Uterus (tissue), 4 donors: ENCODE measurements around the gene ZFAND3. TPM values are rescaled to one million over a fixed set of nuclear protein-coding genes. Genes with fewer than 3 reads are reported as not detected.

ENCODE experiments used
- DNase-seq, 2 donors: peaks; one replicate each; pipeline ENCODE4 v3.0.0-alpha.2; 2019 to 2020
- H3K27ac ChIP-seq, 2 donors: fragments of 200-600 bp; sonication (generic); 1 replicate in 1 of 2; 2 replicates in 1 of 2; pipeline ENCODE4 v1.5.1; 2016 to 2018
- H3K27me3 ChIP-seq, 2 donors: fragments of 200-600 bp; sonication (generic); one replicate each; pipeline ENCODE4 v1.5.1; 2018 to 2019; ENCODE audit warnings: control low read depth in 1 of 2
- H3K36me3 ChIP-seq, 2 donors: fragments of 200-600 bp; sonication (generic); one replicate each; pipeline ENCODE4 v1.5.1; 2019; ENCODE audit warnings: control low read depth in 1 of 2
- H3K4me1 ChIP-seq, 2 donors: fragments of 200-600 bp; sonication (generic); one replicate each; pipeline ENCODE4 v1.5.1; 2018 to 2019; ENCODE audit warnings: control low read depth in 1 of 2
- H3K4me3 ChIP-seq, 2 donors: fragments of 200-600 bp; sonication (generic); 1 replicate in 1 of 2; 2 replicates in 1 of 2; pipeline ENCODE4 v1.5.1; 2018 to 2019; ENCODE audit warnings: mild to moderate bottlenecking in 1 of 2
- H3K9me3 ChIP-seq, 2 donors: fragments of 200-600 bp; sonication (generic); one replicate each; pipeline ENCODE4 v1.5.1; 2019; ENCODE audit warnings: control low read depth in 1 of 2
- CTCF ChIP-seq, 4 experiments: fragments of 200-600 bp in 2 of 4; fragments of 450-650 bp in 2 of 4; sonication (generic) in 2 of 4; IDR thresholded peaks; one replicate each; pipeline ENCODE4 v1.5.1; 2016 to 2019; ENCODE audit warnings: antibody characterized with exemption in 4 of 4, mild to moderate bottlenecking in 2 of 4, moderate library complexity in 1 of 4
- POLR2A ChIP-seq, 2 donors: fragments of 450-650 bp; IDR thresholded peaks; one replicate each; pipeline ENCODE4 v1.6.1; 2016; ENCODE audit warnings: antibody characterized with exemption in 2 of 2, mild to moderate bottlenecking in 1 of 2, moderate library complexity in 1 of 2
- intact Hi-C: fragments of 100-400 bp; cut with DNase I; formaldehyde crosslinking; loops from one replicate; pipeline ENCODE4 v1.15.1; 2023; ENCODE audit warnings: low total_unique reads
- total RNA-seq, 4 donors: library from RNA; depleted of rRNA in 3 of 4; stranded (reverse); fragments of >200 nt in 3 of 4; gene quantifications; one replicate each; pipeline versions ENCODE4 v1.1.0 to v1.2.4, GENCODE V29; 2014 to 2023
- donor health status: DM: yes; HTN: yes; CAD: no.

The ZFAND3 gene
- total RNA-seq, 4 donors from 2014 or later, result 5.0 to 81.9 (median 54.6) TPM

DNA sequence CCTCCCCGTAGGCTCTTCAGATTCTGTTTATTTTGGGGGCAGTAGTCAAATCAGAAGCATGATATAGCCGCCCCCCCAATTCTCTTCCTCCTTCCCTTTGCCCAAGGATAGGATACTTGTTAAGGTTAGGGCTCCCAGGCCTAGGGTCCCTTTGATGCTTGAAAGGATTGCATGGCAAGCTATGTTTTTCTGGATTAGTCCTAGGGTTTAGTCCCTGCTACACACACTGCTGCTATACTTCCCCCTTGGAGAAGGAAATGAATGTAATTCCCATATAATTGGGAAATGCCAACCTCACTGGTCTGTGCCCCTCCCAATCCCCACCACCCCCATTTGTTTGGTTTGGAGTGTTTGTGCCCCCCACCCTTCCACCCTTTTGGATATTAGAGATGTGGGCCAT lies 62.8 kb downstream of the ZFAND3 start:
- no peak overlapping the region for H3K27ac ChIP-seq
- no peaks in the 10 kb centered on the region for H3K9me3 ChIP-seq
- peaks cover 0 to 5% of the 10 kb centered on the region in 2 donors for H3K4me1 ChIP-seq
- no peak overlapping the region for H3K4me3 ChIP-seq
- intact Hi-C loops, result no loop called here
- no peaks in the 10 kb centered on the region for H3K36me3 ChIP-seq
- TF ChIP-seq POLR2A (IDR thresholded peaks at IDR 0.05) (no peak), CTCF (IDR thresholded peaks at IDR 0.05) (no peak)
- no peaks in the 10 kb centered on the region for H3K27me3 ChIP-seq
- no peak for DNase-seq

DNA sequence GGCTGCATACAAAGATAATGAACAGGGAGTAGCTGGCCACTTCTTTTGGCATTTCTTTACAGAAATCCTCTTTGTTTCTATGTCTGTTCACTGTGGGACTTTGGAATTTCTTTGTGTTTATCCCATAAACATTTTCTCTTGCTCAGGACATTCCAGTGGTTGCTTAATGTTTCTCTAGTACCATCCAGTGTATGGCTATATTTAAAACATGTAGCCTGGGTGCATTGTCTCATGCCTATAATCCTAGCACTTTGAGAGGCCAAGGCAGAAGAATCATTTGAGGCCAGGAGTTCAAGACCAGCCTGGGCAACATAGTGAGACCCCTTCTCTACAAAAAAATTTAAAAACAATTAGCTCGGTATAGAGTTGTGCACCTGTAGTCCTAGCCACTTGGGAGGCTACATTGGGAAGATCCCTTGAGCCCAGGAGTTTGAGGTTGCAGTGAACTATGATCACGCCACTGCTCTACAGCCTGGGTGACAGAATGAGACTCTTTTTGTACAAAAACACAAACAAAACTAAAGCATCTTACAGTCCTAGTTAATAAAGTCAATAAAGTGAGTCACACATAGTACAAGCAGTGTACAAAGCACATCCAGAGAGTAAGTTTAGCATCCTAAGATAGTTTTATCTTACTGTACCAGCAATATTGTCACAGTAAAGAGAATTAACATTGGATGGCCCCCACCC lies 63.3 kb downstream of the ZFAND3 start:
- H3K27me3 ChIP-seq, result no peaks in the 10 kb centered on the region
- no peak overlapping the region for H3K27ac ChIP-seq
- intact Hi-C loops, result no loop called here
- DNase-seq, result no peak
- no peak for TF ChIP-seq POLR2A (IDR thresholded peaks at IDR 0.05)
- TF ChIP-seq CTCF (IDR thresholded peaks at IDR 0.05), result no peak
- no peaks in the 10 kb centered on the region for H3K36me3 ChIP-seq
- H3K4me3 ChIP-seq, result no peak overlapping the region
- H3K9me3 ChIP-seq, result no peaks in the 10 kb centered on the region
- peaks cover 0 to 5% of the 10 kb centered on the region in 2 donors for H3K4me1 ChIP-seq

DNA sequence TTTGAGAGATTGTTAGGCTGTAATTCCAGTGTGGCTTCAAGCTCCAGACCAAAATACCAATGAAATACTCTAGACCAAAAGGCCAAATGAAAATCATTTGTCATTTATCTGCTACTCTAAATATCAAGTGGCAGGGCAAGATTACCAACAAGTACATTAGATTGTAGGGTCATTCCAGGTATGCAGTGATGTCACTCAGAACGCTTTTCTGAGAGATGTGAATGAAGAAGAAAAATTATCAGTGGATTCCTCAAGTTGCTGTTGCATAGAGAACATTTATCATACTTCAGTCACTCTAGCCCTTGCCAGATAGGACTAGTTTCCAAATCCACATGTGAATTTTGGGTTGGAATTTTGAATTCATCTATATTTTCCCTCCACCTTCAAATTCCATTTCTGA lies 65.0 kb downstream of the ZFAND3 start:
- no peak for DNase-seq
- H3K9me3 ChIP-seq, result no peaks in the 10 kb centered on the region
- intact Hi-C loops, result no loop called here
- peaks cover 0 to 4% of the 10 kb centered on the region in 2 donors for H3K4me1 ChIP-seq
- no peaks in the 10 kb centered on the region for H3K27me3 ChIP-seq
- TF ChIP-seq CTCF (IDR thresholded peaks at IDR 0.05), result no peak
- TF ChIP-seq POLR2A (IDR thresholded peaks at IDR 0.05), result no peak
- H3K36me3 ChIP-seq, result no peaks in the 10 kb centered on the region
- no peak overlapping the region for H3K4me3 ChIP-seq
- H3K27ac ChIP-seq, result no peak overlapping the region

DNA sequence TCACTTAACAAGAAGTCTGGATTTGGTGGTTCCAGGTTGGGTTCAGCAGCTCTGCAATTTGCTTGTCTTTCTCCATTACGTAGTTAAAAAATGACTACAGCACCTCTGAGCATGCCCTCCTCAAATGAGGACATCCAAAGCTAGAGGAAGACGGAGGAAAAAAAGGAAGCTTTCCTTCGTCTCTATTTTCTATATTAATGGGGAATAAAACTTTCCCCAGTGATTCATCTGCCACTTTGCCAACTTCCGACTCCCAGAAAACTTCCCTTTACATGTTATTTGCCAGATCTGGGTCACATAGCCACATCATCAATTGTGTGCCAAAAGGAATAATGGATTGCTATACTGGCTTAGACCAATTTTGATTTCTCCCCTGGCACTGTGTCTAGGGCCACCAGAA lies 69.5 kb downstream of the ZFAND3 start:
- Histone ChIP-seq H3K36me3 (no peaks in the 10 kb centered on the region), H3K4me1 (peaks cover 0 to 4% of the 10 kb centered on the region in 2 donors), H3K27ac (no peak overlapping the region), H3K27me3 (no peaks in the 10 kb centered on the region), H3K9me3 (no peaks in the 10 kb centered on the region), H3K4me3 (no peak overlapping the region)
- TF ChIP-seq CTCF (IDR thresholded peaks at IDR 0.05) (no peak), POLR2A (IDR thresholded peaks at IDR 0.05) (no peak)
- no peak for DNase-seq
- intact Hi-C loops, result no loop called here

DNA sequence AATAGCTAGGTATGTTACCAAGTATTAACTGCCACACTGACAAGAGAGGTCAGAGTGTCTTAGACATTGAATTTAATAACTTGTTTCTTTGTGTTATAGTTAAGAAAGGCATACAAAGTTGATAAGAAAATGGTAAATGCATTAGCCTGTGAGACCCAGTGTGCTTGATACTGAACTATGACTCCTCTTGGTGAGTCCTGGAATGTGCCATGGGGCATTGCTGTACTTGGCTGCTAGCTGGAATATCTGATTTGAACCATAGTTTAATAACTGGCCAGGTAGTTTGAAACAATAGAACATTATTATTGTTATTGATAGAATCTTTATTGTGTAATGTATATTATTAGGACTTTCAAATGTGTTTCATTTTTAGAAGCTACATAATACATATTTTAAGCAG lies 70.0 kb downstream of the ZFAND3 start:
- TF ChIP-seq POLR2A (IDR thresholded peaks at IDR 0.05), result no peak
- no peak for TF ChIP-seq CTCF (IDR thresholded peaks at IDR 0.05)
- intact Hi-C loops, result no loop called here
- H3K27me3 ChIP-seq, result no peaks in the 10 kb centered on the region
- no peak overlapping the region for H3K27ac ChIP-seq
- no peaks in the 10 kb centered on the region for H3K36me3 ChIP-seq
- peaks cover 0 to 4% of the 10 kb centered on the region in 2 donors for H3K4me1 ChIP-seq
- DNase-seq, result no peak
- H3K4me3 ChIP-seq, result no peak overlapping the region
- peaks cover 0 to 3% of the 10 kb centered on the region in 2 donors for H3K9me3 ChIP-seq
